SK-N-MC (cell line): ENCODE data around the gene RPS6KB1.
"Not testable (repeated sequence)": the region's sequence is repeated elsewhere in the genome, so short reads cannot be mapped to it uniquely, and the experiment has no call there.

Experiments
- DNase-seq: peaks from one replicate; pipeline ENCODE4 v3.0.0-alpha.2; 2011; ENCODE audit warnings: low read depth, low spot score
- H3K27ac ChIP-seq: fragments of 200-600 bp; sonication (generic); 2 replicates; pipeline ENCODE4 v1.5.1; 2016; ENCODE audit warnings: mixed run types
- H3K36me3 ChIP-seq: fragments of 200-600 bp; sonication (generic); 2 replicates; pipeline ENCODE4 v1.6.1; 2017; ENCODE audit warnings: antibody characterized with exemption, low read length, mixed read lengths; ENCODE audit not compliant: insufficient read depth
- H3K4me3 ChIP-seq: fragments of 200-600 bp; sonication (generic); 2 replicates; pipeline ENCODE4 v1.5.1; 2016
- H3K9ac ChIP-seq: fragments of 200-600 bp; sonication (generic); 2 replicates; pipeline ENCODE4 v1.8.0; 2017; ENCODE audit warnings: mixed run types, mixed read lengths; ENCODE audit not compliant: insufficient read length
- H3K9me3 ChIP-seq: fragments of 200-600 bp; sonication (generic); 2 replicates; pipeline ENCODE4 v1.6.1; 2017; ENCODE audit warnings: low read depth, mild to moderate bottlenecking, antibody characterized with exemption, low read length, moderate library complexity, mixed read lengths
- EZH2 ChIP-seq: fragments of 200-600 bp; sonication (generic); IDR thresholded peaks from one replicate; pipeline ENCODE4 v1.6.1; 2017; ENCODE audit warnings: antibody characterized with exemption
- FOXP2 ChIP-seq: optimal IDR thresholded peaks from 2 replicates; pipeline ENCODE3; 2011; ENCODE audit warnings: mild to moderate bottlenecking, moderate library complexity; ENCODE audit not compliant: insufficient read depth; ENCODE audit errors: extremely low read length, control extremely low read depth
- POLR2AphosphoS5 ChIP-seq: IDR thresholded peaks from 2 replicates; pipeline ENCODE4 v1.6.1; 2012; ENCODE audit warnings: mild to moderate bottlenecking, low read depth, low read length, borderline replicate concordance

Gene RPS6KB1

GRCh38 chr17:59892924-59893675 is at the start of gene RPS6KB1, which contains the start of gene TUBD1:
TSS of gene RPS6KB1 (plus strand) at chr17:59893121. CDS start at chr17:59893185, 64 bp downstream.
TSS of gene TUBD1 (minus strand) at chr17:59892943. CDS start at chr17:59891002, 1,941 bp downstream.
- Histone ChIP-seq H3K9ac (peak within 1 kb of the TSS; percentile 92), H3K27ac (peak within 1 kb of the TSS; percentile 61), H3K9me3 (no peaks in the 10 kb centered on the region), H3K36me3 (peaks cover 4% of the 10 kb centered on the region; the same call in 1 of the 2 replicates), H3K4me3 (peak within 1 kb of the TSS; percentile 91)
- DNase-seq: peak; percentile 99
- peak; percentile 97 for TF ChIP-seq POLR2AphosphoS5
- no peak for TF ChIP-seq EZH2

DNA sequence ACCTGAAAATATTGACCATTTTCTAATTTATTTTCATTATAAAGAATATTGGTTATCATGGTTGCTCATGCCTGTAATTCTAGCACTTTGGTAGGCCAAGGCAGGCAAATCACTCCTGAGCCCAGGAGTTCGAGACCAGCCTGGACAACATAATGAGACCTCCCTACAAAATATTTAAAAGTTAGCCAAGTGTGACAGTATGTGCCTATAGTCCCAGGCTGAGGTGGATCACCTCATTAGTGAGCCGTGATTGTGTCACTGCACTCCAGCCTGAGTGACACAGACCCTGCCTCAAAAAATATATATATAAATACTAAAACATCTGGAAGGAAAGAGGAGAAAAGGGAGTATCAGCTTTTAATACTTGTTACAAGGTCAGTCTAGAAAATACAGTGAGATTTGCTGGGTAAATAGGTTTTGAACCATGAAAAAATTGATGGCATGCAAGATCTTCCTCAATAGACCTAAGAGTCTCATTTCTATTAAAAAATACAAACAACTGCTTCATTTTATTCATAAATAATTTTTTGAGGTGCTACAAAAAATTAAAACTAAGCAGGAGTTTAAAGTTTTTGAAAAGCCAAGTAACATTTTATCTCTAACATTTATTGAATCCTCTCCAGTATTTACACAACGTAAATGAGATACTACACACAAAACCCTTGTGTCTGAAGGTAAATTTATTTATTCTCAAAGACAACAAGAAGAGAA is 47.9 kb upstream of the RPS6KB1 start:
- Histone ChIP-seq H3K27ac (peak overlapping the region; percentile 70), H3K9ac (no peak overlapping the region), H3K4me3 (no peak overlapping the region), H3K36me3 (peaks cover 7% of the 10 kb centered on the region), H3K9me3 (no peaks in the 10 kb centered on the region)
- no peak for DNase-seq
- no peak for TF ChIP-seq POLR2AphosphoS5
- TF ChIP-seq EZH2: no peak
- TF ChIP-seq FOXP2: no peak

GRCh38 chr17:59845595-59846393 is 47.1 kb upstream of the RPS6KB1 start:
- Histone ChIP-seq H3K9ac (no peak overlapping the region), H3K27ac (peak overlapping the region; percentile 70)
- no peak for TF ChIP-seq FOXP2
- TF ChIP-seq POLR2AphosphoS5: no peak
- TF ChIP-seq EZH2: no peak

DNA sequence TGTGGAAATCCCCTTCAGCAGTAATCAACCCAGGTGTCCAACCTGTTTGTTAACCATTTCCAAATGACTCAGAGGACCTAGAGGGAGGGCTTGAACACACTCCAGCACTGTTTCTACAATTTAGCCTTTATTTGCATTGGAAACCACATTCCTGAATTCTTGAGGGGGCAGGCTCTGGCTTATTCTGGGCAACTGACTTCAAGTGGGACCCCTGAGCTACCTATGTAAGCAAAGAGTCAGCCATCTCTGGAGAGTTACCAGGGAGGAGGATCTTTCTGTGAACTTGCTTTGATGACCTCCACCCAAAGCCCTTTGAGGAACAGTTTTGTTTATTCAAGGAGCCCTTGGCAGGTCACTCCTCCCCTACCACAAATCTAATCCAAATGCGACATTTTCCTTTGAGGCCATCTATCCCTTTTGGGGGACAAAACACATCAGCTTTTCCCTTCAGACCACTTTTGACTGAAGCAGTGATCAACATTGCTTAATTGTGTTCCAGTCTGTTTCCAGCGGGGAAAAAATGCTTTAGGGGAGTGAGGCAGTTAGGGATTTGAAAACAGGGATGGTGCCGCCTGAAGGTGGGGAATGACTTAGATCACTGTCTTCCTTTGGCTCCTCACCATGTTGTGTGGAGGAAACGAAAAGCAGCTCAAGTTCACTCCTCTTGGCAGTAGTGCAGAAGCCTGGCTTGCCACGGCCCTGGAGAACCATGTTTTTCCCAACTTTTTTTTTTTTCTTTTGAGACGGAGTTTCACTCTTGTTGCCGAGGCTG is 46.3 kb upstream of the RPS6KB1 start:
- Histone ChIP-seq H3K9ac (no peak overlapping the region), H3K27ac (0 out of 2 replicates have a peak overlapping the region, but pooled peaks have one; percentile 70), H3K36me3 (no peaks in the 10 kb centered on the region), H3K4me3 (no peak overlapping the region), H3K9me3 (no peaks in the 10 kb centered on the region)
- no peak for DNase-seq
- TF ChIP-seq POLR2AphosphoS5: no peak
- no peak for TF ChIP-seq FOXP2
- no peak for TF ChIP-seq EZH2

More at GRCh38 chr17:59845595-59846393, 47.1 kb upstream of the RPS6KB1 start:
- Histone ChIP-seq H3K36me3 (no peaks in the 10 kb centered on the region), H3K4me3 (no peak overlapping the region), H3K9me3 (no peaks in the 10 kb centered on the region)
- DNase-seq: no peak

DNA sequence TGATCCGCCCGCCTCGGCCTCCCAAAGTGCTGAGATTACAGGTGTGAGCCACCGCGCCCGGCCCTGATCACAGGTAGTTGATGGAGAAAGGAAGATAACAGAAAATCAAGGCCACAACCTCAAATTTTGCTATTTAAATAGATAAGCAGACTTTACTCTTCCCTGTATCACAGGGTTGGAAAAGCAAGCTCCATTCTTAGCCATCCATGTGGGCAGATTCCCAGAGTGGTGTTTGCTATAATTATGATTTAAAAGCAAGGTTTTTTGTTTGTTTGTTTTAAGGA is 44.6 kb upstream of the RPS6KB1 start:
- H3K4me3 ChIP-seq: no peak overlapping the region

DNA sequence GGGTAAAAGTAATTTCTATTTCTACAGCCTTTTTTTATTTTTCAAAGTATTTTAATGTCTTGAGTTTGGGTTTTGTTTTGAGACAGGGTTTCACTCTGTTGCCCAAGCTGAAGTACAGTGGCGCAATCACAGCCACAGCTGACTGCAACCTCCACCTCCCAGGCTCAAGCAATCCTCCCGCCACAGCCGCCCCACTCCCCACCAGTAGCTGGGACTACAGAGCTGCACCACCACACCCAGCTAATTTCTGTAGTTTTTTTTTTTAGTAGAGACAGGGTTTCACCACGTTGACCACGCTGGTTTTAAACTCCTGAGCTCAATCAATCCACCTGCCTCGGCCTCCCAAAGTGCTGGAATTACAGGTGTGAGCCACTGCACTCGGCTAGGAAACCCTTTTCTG is 44.1 kb upstream of the RPS6KB1 start:
- TF ChIP-seq FOXP2 (no peak), POLR2AphosphoS5 (no peak)
- no peak overlapping the region for H3K27ac ChIP-seq
- H3K4me3 ChIP-seq: no peak overlapping the region
- no peaks in the 10 kb centered on the region for H3K36me3 ChIP-seq
- H3K9me3 ChIP-seq: no peaks in the 10 kb centered on the region
- DNase-seq: no peak
- no peak overlapping the region for H3K9ac ChIP-seq

More for the DNA sequence above, 44.6 kb upstream of the RPS6KB1 start:
- no peak for TF ChIP-seq FOXP2
- TF ChIP-seq EZH2: no peak
- no peak for TF ChIP-seq POLR2AphosphoS5
- no peak overlapping the region for H3K27ac ChIP-seq
- no peaks in the 10 kb centered on the region for H3K9me3 ChIP-seq
- no peak for DNase-seq
- H3K36me3 ChIP-seq: no peaks in the 10 kb centered on the region
- no peak overlapping the region for H3K9ac ChIP-seq

DNA sequence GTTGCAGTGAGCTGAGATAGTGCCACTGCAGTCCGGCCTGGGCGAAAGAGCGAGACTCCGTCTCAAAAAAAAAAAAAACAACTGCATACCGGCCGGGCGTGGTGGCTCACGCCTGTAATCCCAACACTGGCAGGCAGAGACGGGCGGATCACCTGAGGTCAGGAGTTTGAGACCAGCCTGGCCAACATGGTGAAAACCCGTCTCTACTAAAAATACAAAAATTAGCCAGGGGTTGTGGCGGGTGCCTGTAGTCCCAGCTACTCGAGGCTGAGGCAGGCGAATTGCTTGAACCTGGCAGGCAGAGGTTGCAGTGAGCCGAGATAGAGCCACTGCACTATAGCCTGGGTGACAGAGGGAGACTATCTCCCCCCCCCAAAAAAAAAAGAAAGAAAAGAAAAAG is 42.6 kb upstream of the RPS6KB1 start:
- H3K36me3 ChIP-seq, H3K27ac ChIP-seq, H3K4me3 ChIP-seq, H3K9ac ChIP-seq, H3K9me3 ChIP-seq, DNase-seq: not testable (repeated sequence)
